H1 (cell line): ENCODE data around the gene EXOC1. TPM values are rescaled to one million over a fixed set of nuclear protein-coding genes. Genes with fewer than 3 reads are reported as not detected.

Experiments used
- RAD21 ChIP-seq, 2 experiments: IDR thresholded peaks in 1 of 2; conservative IDR thresholded peaks in 1 of 2; 2 replicates each; pipeline ENCODE4 v1.6.1; 2011; ENCODE audit warnings: low read depth in 2 of 2, low read length in 2 of 2, improper control_type of control experiment in 1 of 2, inconsistent platforms in 1 of 2, mild to moderate bottlenecking in 1 of 2, moderate library complexity in 1 of 2
- TCF12 ChIP-seq: IDR thresholded peaks from 2 replicates; pipeline ENCODE4 v1.6.1; 2011; ENCODE audit warnings: low read depth, mild to moderate bottlenecking, low read length
- ZNF274 ChIP-seq: IDR thresholded peaks from 2 replicates; pipeline ENCODE4 v1.7.0; 2012; ENCODE audit warnings: low read length, borderline replicate concordance; ENCODE audit errors: extremely low read depth
- polyA plus RNA-seq, 7 experiments: library from polyadenylated mRNA; depleted of rRNA in 3 of 7; stranded (reverse) in 5 of 7; unstranded in 2 of 7; fragments of >200 nt in 5 of 7; fragments of 200-250 nt in 2 of 7; gene quantifications; 1 replicate in 5 of 7; 2 replicates in 1 of 7; 4 replicates in 1 of 7; pipeline versions ENCODE4 v1.2.1 to v1.2.3, GENCODE V29; 2011 to 2013; ENCODE audit warnings: missing spikeins in 2 of 7, mixed read lengths in 2 of 7
- total RNA-seq: library from RNA; stranded (reverse); fragmentation: NEBNext Ultra II Directional; extraction: Animal tissue kit (Norgen Biotek cat#: 25700); gene quantifications from 2 replicates; pipeline ENCODE4 v1.2.1, GENCODE V29; 2021

EXOC1 gene
- total and polyA plus RNA-seq, 2 of the 8 experiments (the other 6 are each of a cell fraction or from before 2014, with no cell fraction given) = 5.9 to 19.6 TPM

DNA sequence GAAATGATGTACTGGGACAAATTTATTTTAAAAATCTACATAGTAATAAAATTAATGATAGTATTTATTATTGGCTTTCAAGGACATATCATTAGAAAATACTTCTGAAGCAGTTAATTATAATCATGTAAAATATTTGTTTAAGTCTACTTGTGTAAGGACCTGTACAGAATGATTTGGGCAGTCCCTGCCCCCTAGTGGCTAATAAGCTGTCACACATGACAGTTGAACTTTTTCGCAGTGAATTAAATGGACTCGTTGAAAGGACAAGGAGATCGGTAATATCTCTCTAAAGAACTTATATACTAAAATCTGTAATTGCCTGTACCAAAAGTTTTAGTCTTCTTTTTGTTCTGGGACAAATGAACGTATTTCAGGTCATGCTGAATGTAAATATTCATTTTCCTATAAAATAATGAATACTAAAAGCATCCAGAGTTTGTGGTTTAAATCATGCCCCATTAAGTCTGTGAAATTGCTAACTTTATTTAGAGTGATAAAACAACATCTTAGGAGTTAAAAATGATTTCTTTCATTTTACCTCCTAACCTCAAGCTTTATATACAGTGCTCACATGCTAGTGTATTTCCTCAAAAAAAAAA, 13.6 kb downstream of the EXOC1 start (continued):
- peak; percentile 82 to 84 for TF ChIP-seq RAD21 (IDR thresholded peaks at IDR 0.05 in 1 of 2, conservative IDR thresholded peaks at IDR 0.05 in 1 of 2; ENCODE audit: low read depth in 2 of 2, low read length in 2 of 2)
- TF ChIP-seq TCF12 = no peak
- no peak for TF ChIP-seq ZNF274
